ENCODE data around the gene SPI1.

- TF ChIP-seq CTCF (conservative IDR thresholded peaks at IDR 0.05; ENCODE audit: low read depth, low read length) = no peak
- TF ChIP-seq EZH2phosphoT487 (IDR thresholded peaks at IDR 0.05; ENCODE audit: borderline replicate concordance, low read length) = no peak
- TF ChIP-seq EZH2 (IDR thresholded peaks at IDR 0.05; ENCODE audit: low read length, unreplicated experiment) = no peak
These were observed 23.4 kb downstream of the SPI1 start for GRCh38 chr11:47354913-47355282.

Measured in PC-3 (cell line).